Measurements from ENCODE around the gene KIAA0513. TPM values are rescaled to one million over a fixed set of nuclear protein-coding genes. Genes with fewer than 3 reads are reported as not detected.

KIAA0513 gene
- total RNA-seq, 1 experiment from 2014 or later = 2.9 TPM

GRCh38 chr16:85048921-85049562 is 21.4 kb downstream of the KIAA0513 start:
- H3K4me1 ChIP-seq (ENCODE audit: insufficient read depth, low read length, poor library complexity, severe bottlenecking) = peaks cover 6% of the 10 kb centered on the region
- H3K27me3 ChIP-seq (replicated peaks; ENCODE audit: insufficient read depth, low read depth, low read length, poor library complexity) = no peaks in the 10 kb centered on the region
- H3K4me3 ChIP-seq (ENCODE audit: low read depth, low read length, poor library complexity, severe bottlenecking) = no peak overlapping the region
- intact Hi-C loops (cut with micrococcal nuclease; ENCODE audit: unreplicated experiment) = no loop called here
- CTCF ChIA-PET = no interaction called here
- POLR2A ChIA-PET (ENCODE audit: low non-redundant PET) = interaction anchor here (0.6 kb wide), 1 partner anchor 12 kb away, joined by 4 read pairs; no protein-coding TSS in a partner anchor
- H3K27ac ChIP-seq (ENCODE audit: low read depth, low read length, poor library complexity, severe bottlenecking) = no peak overlapping the region
- TF ChIP-seq, protein P1, sequence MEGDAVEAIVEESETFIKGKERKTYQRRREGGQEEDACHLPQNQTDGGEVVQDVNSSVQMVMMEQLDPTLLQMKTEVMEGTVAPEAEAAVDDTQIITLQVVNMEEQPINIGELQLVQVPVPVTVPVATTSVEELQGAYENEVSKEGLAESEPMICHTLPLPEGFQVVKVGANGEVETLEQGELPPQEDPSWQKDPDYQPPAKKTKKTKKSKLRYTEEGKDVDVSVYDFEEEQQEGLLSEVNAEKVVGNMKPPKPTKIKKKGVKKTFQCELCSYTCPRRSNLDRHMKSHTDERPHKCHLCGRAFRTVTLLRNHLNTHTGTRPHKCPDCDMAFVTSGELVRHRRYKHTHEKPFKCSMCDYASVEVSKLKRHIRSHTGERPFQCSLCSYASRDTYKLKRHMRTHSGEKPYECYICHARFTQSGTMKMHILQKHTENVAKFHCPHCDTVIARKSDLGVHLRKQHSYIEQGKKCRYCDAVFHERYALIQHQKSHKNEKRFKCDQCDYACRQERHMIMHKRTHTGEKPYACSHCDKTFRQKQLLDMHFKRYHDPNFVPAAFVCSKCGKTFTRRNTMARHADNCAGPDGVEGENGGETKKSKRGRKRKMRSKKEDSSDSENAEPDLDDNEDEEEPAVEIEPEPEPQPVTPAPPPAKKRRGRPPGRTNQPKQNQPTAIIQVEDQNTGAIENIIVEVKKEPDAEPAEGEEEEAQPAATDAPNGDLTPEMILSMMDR (conservative IDR thresholded peaks at IDR 0.05; ENCODE audit: low read depth, low read length) = no peak
- TF ChIP-seq EZH2 (IDR thresholded peaks at IDR 0.05; ENCODE audit: borderline replicate concordance, low read depth, low read length, poor library complexity, severe bottlenecking) = no peak
- H3K36me3 ChIP-seq (ENCODE audit: insufficient read depth, low read length, poor library complexity, severe bottlenecking) = no peaks in the 10 kb centered on the region
- no peak for DNase-seq (ENCODE audit: low spot score)
- H3K9me3 ChIP-seq (ENCODE audit: low read depth, low read length, poor library complexity, severe bottlenecking) = no peaks in the 10 kb centered on the region
- BruUV-seq (replicated peaks) = no TSS peak

DNA sequence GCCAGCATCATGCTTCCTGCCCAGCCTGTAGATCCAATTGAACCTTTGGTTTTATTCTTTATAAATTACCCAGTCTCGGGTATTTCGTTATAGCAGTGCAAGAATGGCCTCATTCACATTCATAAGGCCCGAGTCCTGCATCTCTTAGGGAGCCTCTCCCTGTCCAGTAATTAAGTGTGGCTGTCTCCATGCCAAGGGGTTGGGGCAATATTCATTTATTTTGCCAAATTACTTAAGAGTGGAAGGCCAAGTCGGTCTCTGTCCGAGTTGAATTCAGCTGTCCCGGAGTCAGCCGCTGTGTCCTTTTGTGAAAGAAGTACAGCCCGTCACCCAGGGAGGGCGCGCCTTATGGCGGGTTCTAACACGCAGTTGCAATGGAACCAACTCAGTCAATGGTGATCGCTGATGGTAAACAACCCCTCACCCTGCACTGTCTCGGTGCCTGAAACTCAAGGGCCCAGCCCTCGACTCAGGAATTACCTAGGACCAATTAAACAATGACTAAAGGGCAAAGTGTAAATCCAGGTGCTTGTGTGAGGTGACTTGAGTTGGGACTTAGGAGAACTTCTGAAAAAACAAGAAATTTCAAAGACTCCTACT is 22.2 kb downstream of the KIAA0513 start:
- H3K36me3 ChIP-seq (ENCODE audit: insufficient read depth, low read length, poor library complexity, severe bottlenecking) = no peaks in the 10 kb centered on the region
- no peaks in the 10 kb centered on the region for H3K27me3 ChIP-seq (replicated peaks; ENCODE audit: insufficient read depth, low read depth, low read length, poor library complexity)
- DNase-seq (ENCODE audit: low spot score) = no peak
- TF ChIP-seq, protein P1 (conservative IDR thresholded peaks at IDR 0.05; ENCODE audit: low read depth, low read length) = no peak
- TF ChIP-seq EZH2 (IDR thresholded peaks at IDR 0.05; ENCODE audit: borderline replicate concordance, low read depth, low read length, poor library complexity, severe bottlenecking) = no peak
- peaks cover 6% of the 10 kb centered on the region for H3K4me1 ChIP-seq (ENCODE audit: insufficient read depth, low read length, poor library complexity, severe bottlenecking)
- no peak overlapping the region for H3K27ac ChIP-seq (ENCODE audit: low read depth, low read length, poor library complexity, severe bottlenecking)
- POLR2A ChIA-PET (ENCODE audit: low non-redundant PET) = no interaction called here
- CTCF ChIA-PET = no interaction called here
- no peaks in the 10 kb centered on the region for H3K9me3 ChIP-seq (ENCODE audit: low read depth, low read length, poor library complexity, severe bottlenecking)
- BruUV-seq (replicated peaks) = no TSS peak
- no peak overlapping the region for H3K4me3 ChIP-seq (ENCODE audit: low read depth, low read length, poor library complexity, severe bottlenecking)
- intact Hi-C loops (cut with micrococcal nuclease; ENCODE audit: unreplicated experiment) = no loop called here

DNA sequence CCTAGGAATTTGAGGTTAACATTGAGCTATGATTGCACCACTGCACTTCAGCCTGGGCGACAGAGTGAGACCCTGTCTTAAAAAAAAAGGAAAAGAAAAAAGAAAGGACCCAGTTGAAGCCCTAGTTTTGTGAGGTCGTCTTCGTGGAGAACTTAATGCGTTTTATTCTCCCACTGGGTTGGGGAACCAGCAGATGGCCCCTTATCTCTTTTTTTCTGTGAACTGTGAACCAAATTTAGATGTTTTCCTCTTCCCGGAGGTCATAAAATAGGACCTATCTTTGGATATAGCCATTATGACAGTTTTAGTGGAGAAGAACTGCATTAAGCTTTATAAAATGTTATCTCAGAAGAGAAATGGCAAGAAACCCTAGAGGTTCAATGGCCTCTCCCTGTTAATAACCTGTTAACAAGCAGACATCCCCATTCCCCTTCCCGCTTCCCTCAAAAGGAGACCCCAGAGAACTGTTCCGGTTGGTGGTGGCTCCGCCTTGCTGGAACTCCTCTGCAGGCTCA is 23.5 kb downstream of the KIAA0513 start:
- no peak overlapping the region for H3K27ac ChIP-seq (ENCODE audit: low read depth, low read length, poor library complexity, severe bottlenecking)
- H3K9me3 ChIP-seq (ENCODE audit: low read depth, low read length, poor library complexity, severe bottlenecking) = no peaks in the 10 kb centered on the region
- ChIA-PET CTCF (interaction anchor here (0.9 kb wide), 1 partner anchor 31 kb away, joined by 3 read pairs; no protein-coding TSS in a partner anchor), POLR2A (ENCODE audit: low non-redundant PET) (no interaction called here)
- H3K4me3 ChIP-seq (ENCODE audit: low read depth, low read length, poor library complexity, severe bottlenecking) = no peak overlapping the region
- no peaks in the 10 kb centered on the region for H3K36me3 ChIP-seq (ENCODE audit: insufficient read depth, low read length, poor library complexity, severe bottlenecking)
- DNase-seq (ENCODE audit: low spot score) = no peak
- peaks cover 6% of the 10 kb centered on the region for H3K4me1 ChIP-seq (ENCODE audit: insufficient read depth, low read length, poor library complexity, severe bottlenecking)
- intact Hi-C loops (cut with micrococcal nuclease; ENCODE audit: unreplicated experiment) = no loop called here
- TF ChIP-seq, protein P1 (conservative IDR thresholded peaks at IDR 0.05; ENCODE audit: low read depth, low read length) = no peak
- no peak for TF ChIP-seq EZH2 (IDR thresholded peaks at IDR 0.05; ENCODE audit: borderline replicate concordance, low read depth, low read length, poor library complexity, severe bottlenecking)
- BruUV-seq (replicated peaks) = no TSS peak
- H3K27me3 ChIP-seq (replicated peaks; ENCODE audit: insufficient read depth, low read depth, low read length, poor library complexity) = no peaks in the 10 kb centered on the region
